IMR-90 (cell line): Measurements from ENCODE around the gene RPA3. TPM values are rescaled to one million over a fixed set of nuclear protein-coding genes. Genes with fewer than 3 reads are reported as not detected.

Experiments used
- ATAC-seq: fragments of 200-7000 bp; cut with Tn5 transposase; 2 replicates; pipeline ENCODE4 v1.9.1; 2020; ENCODE audit warnings: low read depth, mild to moderate bottlenecking, moderate library complexity
- BruUV-seq: library from RNA; stranded (reverse); fragments of 400-500 nt; replicated peaks from 2 replicates; lab custom pipeline; 2021; lab: Mats Ljungman, UMichigan
- CTCF ChIA-PET: fragments of 300-600 bp; formaldehyde crosslinking; extraction: SDS; loops from one replicate; lab custom pipeline; 2021; ENCODE audit warnings: antibody characterized with exemption; lab: Yijun Ruan, JAX
- POLR2A ChIA-PET: fragments of 300-600 bp; sonication (Branson Sonifier 250); formaldehyde crosslinking; loops from one replicate; lab custom pipeline; 2022; ENCODE audit warnings: antibody characterized with exemption; ENCODE audit not compliant: unreplicated experiment; lab: Charles Lee
- DNase-seq: peaks from one replicate; pipeline ENCODE4 v3.0.0; 2013
- H2AFZ ChIP-seq: replicated peaks from 2 replicates; pipeline ENCODE3; 2013; ENCODE audit warnings: low read length, mild to moderate bottlenecking; ENCODE audit not compliant: poor library complexity
- H2AK5ac ChIP-seq: 2 replicates; pipeline ENCODE4 v1.6.1; 2013; ENCODE audit warnings: low read depth, low read length, inconsistent platforms
- H2AK9ac ChIP-seq: replicated peaks from 2 replicates; pipeline ENCODE3; 2013; ENCODE audit warnings: mild to moderate bottlenecking, low read depth, low read length, moderate library complexity; ENCODE audit not compliant: poor library complexity
- H2BK120ac ChIP-seq: 2 replicates; pipeline ENCODE4 v1.6.1; 2013; ENCODE audit warnings: low read depth, low read length, inconsistent platforms
- H2BK15ac ChIP-seq: 3 replicates; pipeline ENCODE4 v1.6.1; 2013; ENCODE audit warnings: low read depth, low read length, inconsistent platforms
- H2BK20ac ChIP-seq: 2 replicates; pipeline ENCODE4 v1.6.1; 2013; ENCODE audit warnings: low read depth, mild to moderate bottlenecking, inconsistent platforms, low read length, moderate library complexity
- H2BK5ac ChIP-seq: 2 replicates; pipeline ENCODE4 v1.6.1; 2013; ENCODE audit warnings: mild to moderate bottlenecking, low read depth, low read length, inconsistent platforms; ENCODE audit not compliant: poor library complexity, severe bottlenecking
- H3K14ac ChIP-seq: replicated peaks from 2 replicates; pipeline ENCODE4 v1.6.1; 2013; ENCODE audit warnings: low read depth, low read length, inconsistent platforms
- H3K18ac ChIP-seq: 2 replicates; pipeline ENCODE4 v1.6.1; 2013; ENCODE audit warnings: low read depth, low read length, control low read depth
- H3K23ac ChIP-seq: 2 replicates; pipeline ENCODE4 v1.6.1; 2013; ENCODE audit warnings: low read depth, low read length, inconsistent platforms
- H3K27ac ChIP-seq: 2 replicates; pipeline ENCODE4 v1.5.1; 2013; ENCODE audit warnings: mild to moderate bottlenecking, control low read depth, low read length; ENCODE audit not compliant: insufficient read depth
- H3K27me3 ChIP-seq: 2 replicates; pipeline ENCODE4 v1.6.1; 2013; ENCODE audit warnings: low read length; ENCODE audit not compliant: control insufficient read depth, insufficient read depth
- H3K36me3 ChIP-seq: 2 replicates; pipeline ENCODE4 v1.6.1; 2013; ENCODE audit warnings: low read length, mixed read lengths; ENCODE audit not compliant: control insufficient read depth, insufficient read depth
- H3K4ac ChIP-seq: 2 replicates; pipeline ENCODE4 v1.6.1; 2013; ENCODE audit warnings: low read depth, low read length, inconsistent platforms
- H3K4me1 ChIP-seq: 2 replicates; pipeline ENCODE4 v1.6.1; 2013; ENCODE audit warnings: low read length, mixed read lengths; ENCODE audit not compliant: control insufficient read depth, insufficient read depth
- H3K4me2 ChIP-seq: 2 replicates; pipeline ENCODE4 v1.6.1; 2013; ENCODE audit warnings: low read depth, mild to moderate bottlenecking, control low read depth, low read length, moderate library complexity
- H3K4me3 ChIP-seq: 2 replicates; pipeline ENCODE4 v1.5.1; 2013; ENCODE audit warnings: low read depth, mild to moderate bottlenecking, control low read depth, low read length, moderate library complexity; ENCODE audit not compliant: insufficient read depth
- H3K56ac ChIP-seq: 2 replicates; pipeline ENCODE4 v1.6.1; 2013; ENCODE audit warnings: low read length, inconsistent platforms; ENCODE audit not compliant: insufficient read depth; ENCODE audit errors: extremely low read depth
- H3K79me1 ChIP-seq, 2 experiments: 2 replicates each; pipeline ENCODE4 v1.6.1; 2013; ENCODE audit warnings: low read length in 2 of 2, inconsistent platforms in 1 of 2, low read depth in 1 of 2
- H3K9ac ChIP-seq: 2 replicates; pipeline ENCODE4 v1.6.1; 2013; ENCODE audit warnings: low read depth, low read length, control low read depth
- H3K9me1 ChIP-seq: 2 replicates; pipeline ENCODE4 v1.6.1; 2013; ENCODE audit warnings: low read length, inconsistent platforms; ENCODE audit not compliant: insufficient read depth
- H3K9me3 ChIP-seq: 2 replicates; pipeline ENCODE4 v1.6.1; 2013; ENCODE audit warnings: low read length; ENCODE audit not compliant: control insufficient read depth, insufficient read depth
- H4K20me1 ChIP-seq: 2 replicates; pipeline ENCODE4 v1.6.1; 2013; ENCODE audit warnings: low read length, inconsistent platforms; ENCODE audit not compliant: insufficient read depth
- H4K5ac ChIP-seq: 2 replicates; pipeline ENCODE4 v1.6.1; 2013; ENCODE audit warnings: mild to moderate bottlenecking, low read depth, low read length, control low read depth
- H4K8ac ChIP-seq, 2 experiments: 2 replicates each; pipeline ENCODE4 v1.6.1; 2013; ENCODE audit warnings: low read depth in 2 of 2, low read length in 2 of 2, control low read depth in 1 of 2, inconsistent platforms in 1 of 2
- H4K91ac ChIP-seq: 2 replicates; pipeline ENCODE4 v1.6.1; 2013; ENCODE audit warnings: low read depth, low read length, inconsistent platforms; ENCODE audit not compliant: insufficient read depth
- BHLHE40 ChIP-seq: fragments of 150-350 bp; IDR thresholded peaks from 2 replicates; pipeline ENCODE4 v1.6.1; 2016; ENCODE audit warnings: mild to moderate bottlenecking, low read depth, low read length
- CEBPB ChIP-seq: IDR thresholded peaks from 2 replicates; pipeline ENCODE4 v1.6.1; 2012; ENCODE audit warnings: low read depth, low read length, improper control_type of control experiment
- CHD1 ChIP-seq: IDR thresholded peaks from 2 replicates; pipeline ENCODE4 v1.6.1; 2012; ENCODE audit warnings: low read depth, low read length, improper control_type of control experiment
- ELK1 ChIP-seq: fragments of 150-350 bp; IDR thresholded peaks from 2 replicates; pipeline ENCODE4 v1.6.1; 2016; ENCODE audit warnings: low read depth, mild to moderate bottlenecking, low read length, moderate library complexity, borderline replicate concordance
- MAFK ChIP-seq: IDR thresholded peaks from 2 replicates; pipeline ENCODE4 v1.6.1; 2012; ENCODE audit warnings: low read depth, low read length, improper control_type of control experiment
- MAZ ChIP-seq: IDR thresholded peaks from 2 replicates; pipeline ENCODE4 v1.6.1; 2012; ENCODE audit warnings: low read depth, mild to moderate bottlenecking, low read length, improper control_type of control experiment, moderate library complexity, borderline replicate concordance
- MXI1 ChIP-seq: IDR thresholded peaks from 2 replicates; pipeline ENCODE4 v1.6.1; 2012; ENCODE audit warnings: low read depth, mild to moderate bottlenecking, low read length, moderate library complexity, borderline replicate concordance
- NFE2L2 ChIP-seq: fragments of 150-350 bp; IDR thresholded peaks from 2 replicates; pipeline ENCODE4 v1.6.1; 2016; ENCODE audit warnings: low read depth, mild to moderate bottlenecking, low read length
- POLR2A ChIP-seq: IDR thresholded peaks from 2 replicates; pipeline ENCODE4 v1.6.1; 2012; ENCODE audit warnings: mild to moderate bottlenecking, low read depth, low read length
- RAD21 ChIP-seq: IDR thresholded peaks from 2 replicates; pipeline ENCODE4 v1.6.1; 2012; ENCODE audit warnings: low read length, improper control_type of control experiment
- RCOR1 ChIP-seq: IDR thresholded peaks from 2 replicates; pipeline ENCODE4 v1.6.1; 2012; ENCODE audit warnings: mild to moderate bottlenecking, low read length, improper control_type of control experiment; ENCODE audit not compliant: insufficient replicate concordance
- RFX5 ChIP-seq: IDR thresholded peaks from 2 replicates; pipeline ENCODE4 v1.8.0; 2012; ENCODE audit warnings: low read depth, mild to moderate bottlenecking, low read length, moderate library complexity
- USF2 ChIP-seq: fragments of 150-350 bp; IDR thresholded peaks from 2 replicates; pipeline ENCODE4 v1.6.1; 2017; ENCODE audit warnings: mild to moderate bottlenecking, antibody characterized with exemption, low read length, low read depth
- WGBS, 2 experiments: methylation state at CpG; one replicate each; pipeline versions ENCODE4 v1.1.5 to v1.1.7; 2013; ENCODE audit warnings: missing lambda C conversion rate in 2 of 2; ENCODE audit not compliant: insufficient read length in 1 of 2; ENCODE audit errors: extremely low coverage in 2 of 2; 5-methylcytosine and 5-hydroxymethylcytosine counted together
- dilution Hi-C: fragments of 300-500 bp; cut with HindIII; formaldehyde crosslinking; loops from one replicate; pipeline ENCODE4 v1.14.3; 2018; ENCODE audit warnings: low sequenced_read_pairs; ENCODE audit not compliant: unreplicated experiment
- in situ Hi-C: fragments of 300-500 bp; cut with MboI; formaldehyde crosslinking; loops from 3 replicates; pipeline ENCODE4 v1.14.3; 2019; ENCODE audit warnings: low sequenced_read_pairs, inconsistent platforms, mixed read lengths
- intact Hi-C: fragments of 100-400 bp; cut with micrococcal nuclease; formaldehyde crosslinking; loops from 2 replicates; pipeline ENCODE4 v1.10.0; 2022
- polyA plus RNA-seq, 3 experiments: library from polyadenylated mRNA; depleted of rRNA; stranded (reverse); fragments of >200 nt; gene quantifications; 2 replicates each; pipeline ENCODE4 v1.2.3, GENCODE V29; 2012; ENCODE audit warnings: low replicate concordance in 1 of 3
- total RNA-seq: library from RNA; depleted of rRNA; stranded (reverse); fragments of >200 nt; gene quantifications from 2 replicates; pipeline ENCODE4 v1.2.3, GENCODE V29; 2012
- TF ChIP-seq, protein P1 (sequence below): conservative IDR thresholded peaks from 2 replicates; pipeline ENCODE4 v1.5.1; 2012; ENCODE audit warnings: mild to moderate bottlenecking, low read depth, low read length, improper control_type of control experiment

Gene RPA3
- total and polyA plus RNA-seq, 2 of the 4 experiments (the other 2 are of a cell fraction), result 12.7 to 21.1 TPM

GRCh38 chr7:7671361-7671760 is 47.0 kb downstream of the RPA3 start:
- no peak overlapping the region for H3K4me2 ChIP-seq
- ATAC-seq (no peak), DNase-seq (no peak)
- no TSS peak for BruUV-seq
- H2AK9ac ChIP-seq, result no peak overlapping the region
- H3K9ac ChIP-seq, result no peak overlapping the region
- no peak overlapping the region for H3K56ac ChIP-seq
- in situ Hi-C loops, result loop anchor here (25.0 kb wide), 1 partner anchor 541 kb away; no protein-coding TSS in a partner anchor
- H3K9me3 ChIP-seq, result no peaks in the 10 kb centered on the region
- H3K4me1 ChIP-seq, result no peaks in the 10 kb centered on the region
- no peaks in the 10 kb centered on the region for H3K9me1 ChIP-seq
- H3K18ac ChIP-seq, result no peak overlapping the region
- H2BK120ac ChIP-seq, result no peak overlapping the region
- H3K27ac ChIP-seq, result no peak overlapping the region
- H3K79me1 ChIP-seq, result no peaks in the 10 kb centered on the region; a peak in 1 of 4 replicates
- no peak overlapping the region for H3K14ac ChIP-seq
- H4K8ac ChIP-seq, result no peak overlapping the region
- no peak overlapping the region for H4K91ac ChIP-seq
- dilution Hi-C loops, result no loop called here
- no peak overlapping the region for H2AFZ ChIP-seq
- H2AK5ac ChIP-seq, result no peak overlapping the region
- no CpG with 5 or more reads among the region's 3 CpGs for WGBS, 2 experiments
- no peaks in the 10 kb centered on the region for H4K20me1 ChIP-seq
- H3K27me3 ChIP-seq, result no peaks in the 10 kb centered on the region
- no peak overlapping the region for H3K4ac ChIP-seq
- TF ChIP-seq RAD21 (no peak), RFX5 (no peak), USF2 (no peak), MAFK (no peak), CEBPB (no peak), NFE2L2 (no peak), POLR2A (no peak), BHLHE40 (no peak), MAZ (no peak), ELK1 (no peak), CHD1 (no peak), RCOR1 (no peak), MXI1 (no peak)
- TF ChIP-seq, protein P1, sequence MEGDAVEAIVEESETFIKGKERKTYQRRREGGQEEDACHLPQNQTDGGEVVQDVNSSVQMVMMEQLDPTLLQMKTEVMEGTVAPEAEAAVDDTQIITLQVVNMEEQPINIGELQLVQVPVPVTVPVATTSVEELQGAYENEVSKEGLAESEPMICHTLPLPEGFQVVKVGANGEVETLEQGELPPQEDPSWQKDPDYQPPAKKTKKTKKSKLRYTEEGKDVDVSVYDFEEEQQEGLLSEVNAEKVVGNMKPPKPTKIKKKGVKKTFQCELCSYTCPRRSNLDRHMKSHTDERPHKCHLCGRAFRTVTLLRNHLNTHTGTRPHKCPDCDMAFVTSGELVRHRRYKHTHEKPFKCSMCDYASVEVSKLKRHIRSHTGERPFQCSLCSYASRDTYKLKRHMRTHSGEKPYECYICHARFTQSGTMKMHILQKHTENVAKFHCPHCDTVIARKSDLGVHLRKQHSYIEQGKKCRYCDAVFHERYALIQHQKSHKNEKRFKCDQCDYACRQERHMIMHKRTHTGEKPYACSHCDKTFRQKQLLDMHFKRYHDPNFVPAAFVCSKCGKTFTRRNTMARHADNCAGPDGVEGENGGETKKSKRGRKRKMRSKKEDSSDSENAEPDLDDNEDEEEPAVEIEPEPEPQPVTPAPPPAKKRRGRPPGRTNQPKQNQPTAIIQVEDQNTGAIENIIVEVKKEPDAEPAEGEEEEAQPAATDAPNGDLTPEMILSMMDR, result no peak
- H3K36me3 ChIP-seq, result no peaks in the 10 kb centered on the region
- no peak overlapping the region for H2BK15ac ChIP-seq
- no peak overlapping the region for H2BK20ac ChIP-seq
- ChIA-PET CTCF (interaction anchor here (1.8 kb wide), 1 partner anchor 10 kb away, joined by 5 read pairs; no protein-coding TSS in a partner anchor), POLR2A (no interaction called here)
- H2BK5ac ChIP-seq, result no peak overlapping the region
- no peak overlapping the region for H4K5ac ChIP-seq
- no peak overlapping the region for H3K23ac ChIP-seq
- H3K4me3 ChIP-seq, result no peak overlapping the region
- intact Hi-C loops, result no loop called here
